CD14-positive monocyte (primary cell): ENCODE results near the gene BIN1. TPM values are rescaled to one million over a fixed set of nuclear protein-coding genes. Genes with fewer than 3 reads are reported as not detected.

ENCODE experiments used
- DNase-seq, 3 donors: peaks; one replicate each; pipeline ENCODE4 v3.0.0-alpha.2; 2011 to 2022
- H2AFZ ChIP-seq: 2 replicates; pipeline ENCODE4 v1.6.0; 2012; ENCODE audit warnings: mild to moderate bottlenecking, low read depth, low read length, inconsistent platforms; ENCODE audit not compliant: insufficient read depth, poor library complexity, severe bottlenecking
- H3K27ac ChIP-seq, 2 donors: 1 replicate in 1 of 2; 2 replicates in 1 of 2; pipeline ENCODE4 v1.5.1; 2012 to 2013; ENCODE audit warnings: low read length in 2 of 2, control low read depth in 1 of 2, inconsistent platforms in 1 of 2, low read depth in 1 of 2, mild to moderate bottlenecking in 1 of 2
- H3K27me3 ChIP-seq, 2 donors: one replicate each; pipeline versions ENCODE4 v1.6.0 to v1.6.1; 2011 to 2013; ENCODE audit warnings: low read length in 2 of 2; ENCODE audit not compliant: control insufficient read depth in 2 of 2, insufficient read depth in 2 of 2
- H3K36me3 ChIP-seq, 2 donors: replicated peaks in 1 of 2; 1 replicate in 1 of 2; 2 replicates in 1 of 2; pipeline versions ENCODE4 v1.5.1 to v1.6.1; 2012 to 2013; ENCODE audit warnings: low read length in 2 of 2, control low read depth in 1 of 2, inconsistent platforms in 1 of 2, mild to moderate bottlenecking in 1 of 2; ENCODE audit not compliant: insufficient read depth in 2 of 2, control insufficient read depth in 1 of 2
- H3K4me1 ChIP-seq, 2 donors: 1 replicate in 1 of 2; 2 replicates in 1 of 2; pipeline versions ENCODE4 v1.5.1 to v1.6.1; 2012 to 2013; ENCODE audit warnings: low read length in 2 of 2, control low read depth in 1 of 2, inconsistent platforms in 1 of 2, mild to moderate bottlenecking in 1 of 2, moderate library complexity in 1 of 2; ENCODE audit not compliant: insufficient read depth in 2 of 2, control insufficient read depth in 1 of 2
- H3K4me2 ChIP-seq: replicated peaks from 2 replicates; pipeline ENCODE3; 2012; ENCODE audit warnings: low read length, moderate library complexity, mild to moderate bottlenecking; ENCODE audit not compliant: poor library complexity, severe bottlenecking; ENCODE audit errors: extremely low read depth
- H3K4me3 ChIP-seq, 3 experiments: fragments of 200-600 bp in 1 of 3; sonication (generic) in 1 of 3; replicated peaks in 1 of 3; 1 replicate in 2 of 3; 2 replicates in 1 of 3; pipeline ENCODE4 v1.5.1; 2011 to 2013; ENCODE audit warnings: low read length in 3 of 3, mild to moderate bottlenecking in 3 of 3, control low read depth in 2 of 3, low read depth in 2 of 3, inconsistent platforms in 1 of 3, moderate library complexity in 1 of 3
- H3K79me2 ChIP-seq: 2 replicates; pipeline ENCODE4 v1.6.0; 2012; ENCODE audit warnings: mild to moderate bottlenecking, control low read depth, inconsistent platforms, low read length, moderate library complexity; ENCODE audit not compliant: insufficient read depth
- H3K9ac ChIP-seq: 2 replicates; pipeline ENCODE4 v1.6.0; 2017; ENCODE audit warnings: low read length, mild to moderate bottlenecking; ENCODE audit not compliant: insufficient read depth, poor library complexity, severe bottlenecking
- H3K9me3 ChIP-seq, 2 donors: replicated peaks in 1 of 2; 1 replicate in 1 of 2; 2 replicates in 1 of 2; pipeline versions ENCODE4 v1.5.1 to v1.6.1; 2012 to 2013; ENCODE audit warnings: low read length in 2 of 2, control low read depth in 1 of 2; ENCODE audit not compliant: control insufficient read depth in 1 of 2, insufficient read depth in 1 of 2
- H4K20me1 ChIP-seq: 2 replicates; pipeline ENCODE4 v1.6.0; 2012; ENCODE audit warnings: mild to moderate bottlenecking, low read length, control low read depth, moderate library complexity; ENCODE audit not compliant: insufficient read depth
- H3K27ac Mint-ChIP-seq, 7 donors: one replicate each; pipeline ENCODE4 v1.8.0; 2020; ENCODE audit warnings: mild to moderate bottlenecking in 7 of 7, mixed read lengths in 7 of 7, moderate library complexity in 6 of 7, inconsistent platforms in 2 of 7
- H3K27me3 Mint-ChIP-seq, 3 donors: one replicate each; pipeline ENCODE4 v1.8.0; 2021 to 2022; ENCODE audit warnings: low read depth in 3 of 3, mild to moderate bottlenecking in 3 of 3, mixed read lengths in 3 of 3, moderate library complexity in 3 of 3, inconsistent platforms in 1 of 3
- H3K36me3 Mint-ChIP-seq, 2 donors: one replicate each; pipeline ENCODE4 v1.8.0; 2020; ENCODE audit warnings: mixed read lengths in 2 of 2, inconsistent platforms in 1 of 2, mild to moderate bottlenecking in 1 of 2
- H3K4me1 Mint-ChIP-seq: one replicate; pipeline ENCODE4 v1.8.0; 2020; ENCODE audit warnings: mild to moderate bottlenecking, mixed read lengths
- H3K4me3 Mint-ChIP-seq, 2 donors: one replicate each; pipeline ENCODE4 v1.8.0; 2020; ENCODE audit warnings: mild to moderate bottlenecking in 2 of 2, mixed read lengths in 2 of 2, moderate library complexity in 1 of 2
- H3K9me3 Mint-ChIP-seq, 7 donors: one replicate each; pipeline ENCODE4 v1.8.0; 2020 to 2022; ENCODE audit warnings: mixed read lengths in 7 of 7, mild to moderate bottlenecking in 6 of 7, moderate library complexity in 6 of 7, inconsistent platforms in 2 of 7
- CTCF ChIP-seq: fragments of 200-600 bp; IDR thresholded peaks from one replicate; pipeline ENCODE4 v1.8.0; 2022; ENCODE audit warnings: antibody characterized with exemption, mild to moderate bottlenecking
- WGBS: methylation state at CpG from one replicate; pipeline ENCODE4 v1.1.5; 2013; ENCODE audit warnings: missing lambda C conversion rate; ENCODE audit not compliant: insufficient coverage; 5-methylcytosine and 5-hydroxymethylcytosine counted together
- intact Hi-C, 2 donors: fragments of 100-400 bp; cut with micrococcal nuclease; formaldehyde crosslinking; loops; one replicate each; pipeline versions ENCODE4 v1.15.0 to v1.15.1; 2023
- polyA plus RNA-seq, 3 donors: library from polyadenylated mRNA; depleted of rRNA in 1 of 3; unstranded in 2 of 3; stranded (reverse) in 1 of 3; fragments of 300-500 nt in 2 of 3; fragments of >200 nt in 1 of 3; fragmentation: Illumina TruSeq in 2 of 3; gene quantifications; 1 replicate in 2 of 3; 2 replicates in 1 of 3; pipeline ENCODE4 v1.2.3, GENCODE V29; 2012 to 2021

Gene BIN1
- polyA plus RNA-seq, 3 donors: 3.4 to 7.5 (median 4.1) TPM

GRCh38 chr2:127155028-127155581 is 48.2 kb upstream of the BIN1 start:
- no peak overlapping the region for H3K27ac ChIP-seq
- no peak overlapping the region for H3K4me3 ChIP-seq
- H3K79me2 ChIP-seq: no peaks in the 10 kb centered on the region
- peaks cover 0 to 5% (median 4%) of the 10 kb centered on the region in 7 donors for H3K9me3 Mint-ChIP-seq
- no peaks in the 10 kb centered on the region for H4K20me1 ChIP-seq
- intact Hi-C loops: no loop called here
- peaks cover 1 to 4% (median 2%) of the 10 kb centered on the region in 3 donors for H3K27me3 Mint-ChIP-seq
- H3K4me3 Mint-ChIP-seq: no peak overlapping the region
- TF ChIP-seq CTCF: no peak
- WGBS: 100% methylated on average over 2 of the region's 7 CpGs
- no peaks in the 10 kb centered on the region for H3K36me3 ChIP-seq
- peaks cover 6 to 8% of the 10 kb centered on the region in 2 donors for H3K4me1 ChIP-seq
- H3K36me3 Mint-ChIP-seq: no peaks in the 10 kb centered on the region
- no peak for DNase-seq
- H3K4me1 Mint-ChIP-seq: peaks cover 10% of the 10 kb centered on the region
- H3K4me2 ChIP-seq: no peak overlapping the region
- peaks cover 0 to 3% of the 10 kb centered on the region in 2 donors for H3K9me3 ChIP-seq
- H2AFZ ChIP-seq: no peak overlapping the region
- no peaks in the 10 kb centered on the region for H3K27me3 ChIP-seq
- no peak overlapping the region for H3K27ac Mint-ChIP-seq
- no peak overlapping the region for H3K9ac ChIP-seq

GRCh38 chr2:127154396-127154795 is 47.4 kb upstream of the BIN1 start:
- no peak for DNase-seq
- Histone ChIP-seq H3K79me2 (no peaks in the 10 kb centered on the region), H3K4me1 (peaks cover 5 to 8% of the 10 kb centered on the region in 2 donors), H4K20me1 (no peaks in the 10 kb centered on the region), H3K27ac (no peak overlapping the region), H3K4me2 (no peak overlapping the region), H3K4me3 (no peak overlapping the region), H3K9me3 (peaks cover 0 to 3% of the 10 kb centered on the region in 2 donors), H2AFZ (no peak overlapping the region), H3K27me3 (no peaks in the 10 kb centered on the region), H3K9ac (no peak overlapping the region), H3K36me3 (no peaks in the 10 kb centered on the region)
- Mint-ChIP-seq H3K27me3 (peaks cover 1 to 4% (median 2%) of the 10 kb centered on the region in 3 donors), H3K36me3 (no peaks in the 10 kb centered on the region), H3K9me3 (peaks cover 0 to 5% (median 4%) of the 10 kb centered on the region in 7 donors), H3K4me3 (no peak overlapping the region), H3K27ac (no peak overlapping the region), H3K4me1 (peaks cover 9% of the 10 kb centered on the region)
- 100% methylated on average over 2 of the region's 4 CpGs for WGBS
- intact Hi-C loops: no loop called here
- no peak for TF ChIP-seq CTCF
